Renal cortex interstitium (tissue), 11 donors: ENCODE measurements around the gene BAHD1. TPM values are rescaled to one million over a fixed set of nuclear protein-coding genes. Genes with fewer than 3 reads are reported as not detected.

Experiments used
- DNase-seq, 11 donors: peaks; one replicate each; pipeline ENCODE4 v3.0.0-alpha.2; 2013; ENCODE audit warnings: low read depth in 9 of 11, low spot score in 4 of 11; ENCODE audit errors: extremely low read depth in 1 of 11
- polyA plus RNA-seq, 3 donors: library from polyadenylated mRNA; unstranded; fragments of 120-200 nt; gene quantifications; one replicate each; pipeline ENCODE4 v1.2.1, GENCODE V29; 2013; ENCODE audit not compliant: insufficient read length in 3 of 3

The BAHD1 gene
- polyA plus RNA-seq, 3 donors: 20.6 to 26.2 (median 23.6) TPM

GRCh38 chr15:40511472-40512133, 70.8 kb downstream of the BAHD1 start:
- peak in 7 of 11 donors; percentile 34 to 60 (median 48) for DNase-seq

- no peak for DNase-seq
Measured at GRCh38 chr15:40512440-40512839, 71.7 kb downstream of the BAHD1 start.

DNA sequence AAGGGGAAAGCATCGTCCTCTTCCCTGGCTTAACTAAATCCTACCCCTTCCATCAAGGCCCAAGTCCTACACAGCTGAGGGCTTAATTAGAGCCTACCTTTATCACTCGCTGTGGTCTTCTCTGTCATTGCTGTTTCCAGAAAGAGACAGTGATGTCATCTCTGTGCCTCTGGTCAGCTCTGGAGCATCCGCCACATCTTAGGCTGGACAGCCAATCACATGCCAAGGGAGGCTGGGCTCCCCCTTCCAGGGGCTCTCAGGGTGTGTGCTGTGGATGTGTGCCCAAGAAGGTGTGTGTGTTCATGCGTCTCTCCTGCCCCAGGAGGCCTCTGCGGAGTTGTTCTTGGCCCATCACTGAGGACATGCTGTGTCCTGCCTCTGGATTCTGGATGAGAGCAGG, 72.9 kb downstream of the BAHD1 start:
- DNase-seq: no peak

DNA sequence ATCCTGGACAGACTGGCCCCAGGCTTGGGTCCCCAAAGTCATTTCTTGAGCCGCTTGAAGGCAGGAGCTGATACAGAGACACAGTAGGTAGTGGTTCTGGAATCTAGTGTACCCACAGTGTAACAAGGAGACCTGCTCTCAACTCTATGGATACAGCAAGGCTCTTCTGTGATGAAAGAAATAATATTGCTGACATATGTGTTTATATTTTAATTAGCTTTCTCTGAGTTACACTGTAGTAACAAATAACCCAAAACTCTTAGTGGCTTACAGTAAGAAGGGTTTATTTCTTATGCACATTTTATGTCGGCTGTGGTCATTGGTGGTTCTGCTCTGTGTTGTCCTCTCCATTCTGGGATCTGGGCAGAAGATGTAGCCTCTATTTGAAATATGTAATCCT, 75.6 kb downstream of the BAHD1 start:
- DNase-seq: no peak

Other genes with a start within 250 kb of the BAHD1 start
- gene PAK6, start 201.9 kb upstream of the BAHD1 start, polyA plus RNA-seq: 1 to 10 TPM; 4.5 to 6.7 (median 6.1) TPM
- gene ANKRD63, start 157.9 kb upstream of the BAHD1 start, polyA plus RNA-seq: under 1 TPM in 2 of 3 donors, not detected in 1; 0.17 to 0.32 TPM
- 10 to 100 TPM in 2 of 3 donors, 1 to 10 TPM in 1; 5.8 to 11.6 (median 10.4) TPM for gene PLCB2, start 133.0 kb upstream of the BAHD1 start, polyA plus RNA-seq
- gene INAFM2, start 117.3 kb upstream of the BAHD1 start, polyA plus RNA-seq: 10 to 100 TPM; 16.9 to 18.0 (median 17.3) TPM
- 10 to 100 TPM in 1 of 3 donors, 1 to 10 TPM in 2; 3.5 to 10.4 (median 5.0) TPM for gene CCDC9B, start 100.0 kb upstream of the BAHD1 start, polyA plus RNA-seq
- gene PHGR1, start 89.9 kb upstream of the BAHD1 start, polyA plus RNA-seq: not detected
- gene DISP2, start 82.7 kb upstream of the BAHD1 start, polyA plus RNA-seq: under 1 TPM; 0.42 to 0.92 (median 0.50) TPM
- gene KNSTRN, start 58.2 kb upstream of the BAHD1 start, polyA plus RNA-seq: 10 to 100 TPM; 27.9 to 34.6 (median 33.8) TPM
- 10 to 100 TPM; 74.5 to 94.5 (median 76.0) TPM for gene IVD, start 35.2 kb upstream of the BAHD1 start, polyA plus RNA-seq
- 10 to 100 TPM; 30.8 to 41.1 (median 33.0) TPM for gene CHST14, start 30.0 kb downstream of the BAHD1 start, polyA plus RNA-seq
- 10 to 100 TPM; 28.6 to 34.0 (median 32.0) TPM for gene CCDC32, start 124.1 kb downstream of the BAHD1 start, polyA plus RNA-seq
- gene RPUSD2, start 128.3 kb downstream of the BAHD1 start, polyA plus RNA-seq: 10 to 100 TPM; 10.1 to 13.3 (median 12.8) TPM
- gene KNL1, start 153.3 kb downstream of the BAHD1 start, polyA plus RNA-seq: 10 to 100 TPM; 19.0 to 25.6 (median 20.4) TPM